DND-41 (cell line): Measurements from ENCODE around the gene FHL2.

Experiments used
- EZH2 ChIP-seq: IDR thresholded peaks from 3 replicates; pipeline ENCODE4 v1.6.1; 2012; ENCODE audit warnings: borderline replicate concordance, low read depth, mild to moderate bottlenecking, moderate library complexity, low read length, inconsistent platforms; ENCODE audit not compliant: severe bottlenecking
- TF ChIP-seq, protein P1 (sequence below): IDR thresholded peaks from 2 replicates; pipeline ENCODE4 v1.5.1; 2012; ENCODE audit warnings: borderline replicate concordance, low read length, moderate library complexity, mild to moderate bottlenecking; ENCODE audit not compliant: poor library complexity, severe bottlenecking; ENCODE audit errors: extremely low read depth

DNA sequence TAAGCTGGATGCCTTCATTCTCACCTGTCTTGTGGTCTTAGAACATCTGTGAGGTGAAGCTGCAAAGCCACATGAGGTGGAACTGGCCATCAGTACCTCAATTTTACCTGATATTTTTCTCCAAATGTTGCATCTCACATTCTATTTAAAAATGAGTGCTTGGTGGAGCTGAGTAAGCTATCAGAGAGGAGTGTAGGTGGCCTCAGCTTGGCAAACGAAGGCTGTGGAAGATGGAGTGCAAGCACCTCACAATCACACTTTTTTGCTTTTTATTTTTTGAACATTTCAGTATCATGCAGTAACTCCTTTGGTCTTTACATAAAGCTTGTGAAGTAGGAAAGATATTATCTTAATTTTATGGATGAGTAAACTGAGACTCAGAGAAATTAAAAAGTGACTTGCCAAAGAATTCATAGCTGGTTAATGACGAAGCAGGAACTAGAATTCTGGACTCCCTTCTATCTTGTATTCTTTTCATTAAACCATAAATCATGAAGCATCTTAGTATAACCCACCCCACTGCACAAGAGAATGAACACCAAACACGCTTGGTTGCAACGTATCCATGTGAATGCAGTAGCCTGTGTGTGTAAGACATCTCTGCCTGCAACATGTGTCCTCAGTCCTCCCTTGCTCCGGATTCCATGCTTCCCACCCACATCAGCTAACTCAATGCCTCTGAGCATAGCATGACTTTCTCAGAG is 34.3 kb downstream of the FHL2 start:
- TF ChIP-seq, protein P1, sequence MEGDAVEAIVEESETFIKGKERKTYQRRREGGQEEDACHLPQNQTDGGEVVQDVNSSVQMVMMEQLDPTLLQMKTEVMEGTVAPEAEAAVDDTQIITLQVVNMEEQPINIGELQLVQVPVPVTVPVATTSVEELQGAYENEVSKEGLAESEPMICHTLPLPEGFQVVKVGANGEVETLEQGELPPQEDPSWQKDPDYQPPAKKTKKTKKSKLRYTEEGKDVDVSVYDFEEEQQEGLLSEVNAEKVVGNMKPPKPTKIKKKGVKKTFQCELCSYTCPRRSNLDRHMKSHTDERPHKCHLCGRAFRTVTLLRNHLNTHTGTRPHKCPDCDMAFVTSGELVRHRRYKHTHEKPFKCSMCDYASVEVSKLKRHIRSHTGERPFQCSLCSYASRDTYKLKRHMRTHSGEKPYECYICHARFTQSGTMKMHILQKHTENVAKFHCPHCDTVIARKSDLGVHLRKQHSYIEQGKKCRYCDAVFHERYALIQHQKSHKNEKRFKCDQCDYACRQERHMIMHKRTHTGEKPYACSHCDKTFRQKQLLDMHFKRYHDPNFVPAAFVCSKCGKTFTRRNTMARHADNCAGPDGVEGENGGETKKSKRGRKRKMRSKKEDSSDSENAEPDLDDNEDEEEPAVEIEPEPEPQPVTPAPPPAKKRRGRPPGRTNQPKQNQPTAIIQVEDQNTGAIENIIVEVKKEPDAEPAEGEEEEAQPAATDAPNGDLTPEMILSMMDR, result no peak
- no peak for TF ChIP-seq EZH2
